Esophagus squamous epithelium (tissue), 5 donors: ENCODE data around the gene ANKRD13A. TPM values are rescaled to one million over a fixed set of nuclear protein-coding genes. Genes with fewer than 3 reads are reported as not detected.

Experiments
- DNase-seq: peaks from one replicate; lab custom pipeline; 2025; lab: John Stamatoyannopoulos, UW
- H3K27ac ChIP-seq, 4 donors: fragments of 200-600 bp; sonication (generic); one replicate each; pipeline ENCODE4 v1.5.1; 2016 to 2019; ENCODE audit warnings: mild to moderate bottlenecking in 1 of 4
- H3K27me3 ChIP-seq, 4 donors: fragments of 200-600 bp; sonication (generic); 1 replicate in 3 of 4; 2 replicates in 1 of 4; pipeline versions ENCODE4 v1.5.1 to v1.6.0; 2017 to 2021; ENCODE audit warnings: antibody characterized with exemption in 1 of 4
- H3K36me3 ChIP-seq, 3 donors: fragments of 200-600 bp; sonication (generic); one replicate each; pipeline ENCODE4 v1.5.1; 2016 to 2019
- H3K4me1 ChIP-seq, 3 donors: fragments of 200-600 bp; sonication (generic); one replicate each; pipeline ENCODE4 v1.5.1; 2017 to 2019
- H3K4me3 ChIP-seq, 4 donors: fragments of 200-600 bp; sonication (generic); 1 replicate in 3 of 4; 2 replicates in 1 of 4; pipeline ENCODE4 v1.5.1; 2016 to 2019; ENCODE audit warnings: mild to moderate bottlenecking in 2 of 4, moderate library complexity in 1 of 4
- H3K9me3 ChIP-seq, 3 donors: fragments of 200-600 bp; sonication (generic); one replicate each; pipeline ENCODE4 v1.5.1; 2016 to 2019
- POLR2A ChIP-seq, 4 donors: fragments of 450-650 bp; IDR thresholded peaks; one replicate each; pipeline ENCODE4 v1.6.1; 2017; ENCODE audit warnings: antibody characterized with exemption in 4 of 4, mild to moderate bottlenecking in 4 of 4, moderate library complexity in 3 of 4
- WGBS, 2 donors: methylation state at CpG; one replicate each; pipeline ENCODE4 v1.1.5; 2018; 5-methylcytosine and 5-hydroxymethylcytosine counted together
- intact Hi-C: fragments of 100-400 bp; cut with DNase I; formaldehyde crosslinking; loops from one replicate; pipeline ENCODE4 v1.15.0; 2022
- total RNA-seq, 4 donors: library from RNA; depleted of rRNA; stranded (reverse); fragments of >200 nt; gene quantifications; one replicate each; pipeline ENCODE4 v1.1.0, GENCODE V29; 2016
- TF ChIP-seq, protein P1 (sequence below), 6 experiments: fragments of 450-650 bp in 4 of 6; fragments of 200-600 bp in 2 of 6; sonication (generic) in 2 of 6; IDR thresholded peaks; one replicate each; pipeline ENCODE4 v1.5.1; 2016 to 2019; ENCODE audit warnings: antibody characterized with exemption in 6 of 6, mild to moderate bottlenecking in 4 of 6, moderate library complexity in 4 of 6
- donor health status: DM: yes; HTN: yes; CAD: no.

Gene ANKRD13A
- total RNA-seq, 4 donors from 2014 or later = 67.6 to 92.9 (median 72.8) TPM

DNA sequence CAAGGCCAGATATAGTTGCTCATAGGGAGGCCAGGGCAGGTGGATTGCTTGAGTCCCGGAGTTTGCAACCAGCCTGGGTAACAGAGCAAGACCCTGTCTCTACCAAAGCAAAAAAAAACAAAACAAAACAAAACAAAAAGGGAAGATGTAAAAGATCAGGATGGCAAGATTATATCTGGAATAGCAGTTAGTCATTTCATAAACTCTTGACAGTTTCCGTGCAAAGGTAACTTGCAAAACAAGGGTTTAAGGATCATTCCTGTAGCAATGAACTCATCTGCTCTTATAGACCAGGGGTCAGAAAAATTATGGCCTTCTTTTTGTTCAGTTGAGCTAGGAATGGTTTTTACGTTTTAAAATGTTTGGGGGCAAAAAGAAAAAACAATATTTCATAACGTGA, 32.7 kb upstream of the ANKRD13A start:
- H3K9me3 ChIP-seq = no peaks in the 10 kb centered on the region
- H3K27ac ChIP-seq = no peak overlapping the region
- no peak for DNase-seq
- no peak overlapping the region for H3K4me3 ChIP-seq
- intact Hi-C loops = no loop called here
- no peaks in the 10 kb centered on the region for H3K4me1 ChIP-seq
- H3K36me3 ChIP-seq = peaks cover 2 to 100% (median 8%) of the 10 kb centered on the region in 3 donors
- 80 to 93% methylated on average over 4 of the region's 4 CpGs for WGBS, 2 donors
- TF ChIP-seq, protein P1, sequence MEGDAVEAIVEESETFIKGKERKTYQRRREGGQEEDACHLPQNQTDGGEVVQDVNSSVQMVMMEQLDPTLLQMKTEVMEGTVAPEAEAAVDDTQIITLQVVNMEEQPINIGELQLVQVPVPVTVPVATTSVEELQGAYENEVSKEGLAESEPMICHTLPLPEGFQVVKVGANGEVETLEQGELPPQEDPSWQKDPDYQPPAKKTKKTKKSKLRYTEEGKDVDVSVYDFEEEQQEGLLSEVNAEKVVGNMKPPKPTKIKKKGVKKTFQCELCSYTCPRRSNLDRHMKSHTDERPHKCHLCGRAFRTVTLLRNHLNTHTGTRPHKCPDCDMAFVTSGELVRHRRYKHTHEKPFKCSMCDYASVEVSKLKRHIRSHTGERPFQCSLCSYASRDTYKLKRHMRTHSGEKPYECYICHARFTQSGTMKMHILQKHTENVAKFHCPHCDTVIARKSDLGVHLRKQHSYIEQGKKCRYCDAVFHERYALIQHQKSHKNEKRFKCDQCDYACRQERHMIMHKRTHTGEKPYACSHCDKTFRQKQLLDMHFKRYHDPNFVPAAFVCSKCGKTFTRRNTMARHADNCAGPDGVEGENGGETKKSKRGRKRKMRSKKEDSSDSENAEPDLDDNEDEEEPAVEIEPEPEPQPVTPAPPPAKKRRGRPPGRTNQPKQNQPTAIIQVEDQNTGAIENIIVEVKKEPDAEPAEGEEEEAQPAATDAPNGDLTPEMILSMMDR (IDR thresholded peaks at IDR 0.05) = no peak
- TF ChIP-seq POLR2A (IDR thresholded peaks at IDR 0.05) = no peak
- no peaks in the 10 kb centered on the region for H3K27me3 ChIP-seq

DNA sequence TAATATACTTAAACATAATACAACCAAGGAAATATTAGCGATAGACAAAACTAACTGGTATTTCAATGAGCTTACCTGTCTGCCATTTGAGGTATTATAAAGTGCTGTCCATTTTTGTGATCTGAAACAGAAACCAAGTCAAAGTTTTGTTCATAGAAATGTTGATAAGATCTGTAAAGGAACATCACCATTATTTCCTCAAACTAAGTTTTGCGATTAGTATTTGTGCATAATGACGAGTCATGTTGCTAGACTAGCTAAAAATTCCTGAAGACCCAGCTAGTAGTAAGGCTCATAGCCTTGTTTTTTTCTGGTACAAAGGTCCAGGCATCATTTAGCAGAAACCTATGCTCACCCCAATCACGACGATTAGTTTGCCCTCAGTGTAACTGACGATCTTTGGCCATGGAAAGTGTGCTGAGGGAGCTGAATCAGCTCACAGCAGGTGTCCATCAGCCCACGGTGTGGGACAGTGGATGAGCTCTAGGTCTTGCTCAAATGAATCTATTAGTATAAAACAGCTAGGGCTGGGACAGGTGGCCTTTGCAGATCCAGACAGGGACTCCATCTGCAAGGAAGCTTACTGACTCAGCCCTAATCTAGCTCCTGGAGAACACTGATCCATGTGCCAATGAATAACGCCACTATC, 31.7 kb upstream of the ANKRD13A start:
- peaks cover 4 to 100% (median 8%) of the 10 kb centered on the region in 3 donors for H3K36me3 ChIP-seq
- no peak for DNase-seq
- H3K4me1 ChIP-seq = no peaks in the 10 kb centered on the region
- no peaks in the 10 kb centered on the region for H3K9me3 ChIP-seq
- WGBS, 2 donors = 68 to 71% methylated on average over 8 of the region's 8 CpGs
- H3K27ac ChIP-seq = no peak overlapping the region
- no peaks in the 10 kb centered on the region for H3K27me3 ChIP-seq
- intact Hi-C loops = no loop called here
- no peak overlapping the region for H3K4me3 ChIP-seq
- no peak for TF ChIP-seq POLR2A (IDR thresholded peaks at IDR 0.05)
- TF ChIP-seq, protein P1 (IDR thresholded peaks at IDR 0.05) = no peak

DNA sequence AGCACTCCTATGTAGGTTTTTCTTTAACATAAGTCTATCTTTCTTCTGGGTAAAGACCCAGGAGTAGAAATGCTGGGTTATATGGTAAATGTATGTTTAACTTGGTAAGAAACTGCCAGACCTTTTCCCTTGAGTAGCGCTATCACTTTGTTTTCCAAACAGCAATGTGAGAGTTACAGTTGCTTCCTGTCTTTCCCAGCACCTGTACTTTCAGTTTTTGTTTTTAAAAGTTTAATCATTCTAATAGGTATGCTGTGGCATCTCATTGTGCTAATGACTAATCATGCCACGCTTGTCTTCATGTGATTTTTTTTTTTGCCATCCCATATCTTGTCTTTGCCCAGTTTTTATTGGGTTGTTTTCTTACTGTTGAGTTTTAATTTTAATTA, 31.2 kb upstream of the ANKRD13A start:
- no peak for TF ChIP-seq POLR2A (IDR thresholded peaks at IDR 0.05)
- TF ChIP-seq, protein P1 (IDR thresholded peaks at IDR 0.05) = no peak
- no peak overlapping the region for H3K27ac ChIP-seq
- intact Hi-C loops = no loop called here
- 66 to 72% methylated on average over 2 of the region's 2 CpGs for WGBS, 2 donors
- no peak overlapping the region for H3K4me3 ChIP-seq
- no peaks in the 10 kb centered on the region for H3K9me3 ChIP-seq
- no peaks in the 10 kb centered on the region for H3K4me1 ChIP-seq
- peaks cover 4 to 100% (median 8%) of the 10 kb centered on the region in 3 donors for H3K36me3 ChIP-seq
- no peaks in the 10 kb centered on the region for H3K27me3 ChIP-seq
- no peak for DNase-seq

DNA sequence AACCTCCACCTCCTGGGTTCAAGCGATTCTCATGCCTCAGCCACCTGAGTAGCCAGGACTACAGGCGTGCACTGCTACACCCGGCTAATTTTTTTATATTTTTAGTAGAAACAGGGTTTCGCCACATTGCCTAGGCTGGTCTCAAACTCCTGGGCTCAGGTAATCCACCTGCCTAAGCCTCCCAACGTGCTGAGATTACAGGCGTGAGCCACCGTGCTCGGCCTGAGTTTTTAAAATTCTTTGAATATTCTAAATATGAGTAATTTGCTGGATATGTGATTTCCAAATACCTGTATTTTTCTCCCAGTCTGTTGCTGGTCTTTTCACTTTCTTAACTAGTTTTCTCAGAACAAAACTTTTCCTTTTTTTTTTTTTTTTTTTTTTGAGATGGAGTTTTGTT, 30.4 kb upstream of the ANKRD13A start:
- WGBS, 2 donors = 89 to 94% methylated on average over 6 to 8 of the region's 8 CpGs

DNA sequence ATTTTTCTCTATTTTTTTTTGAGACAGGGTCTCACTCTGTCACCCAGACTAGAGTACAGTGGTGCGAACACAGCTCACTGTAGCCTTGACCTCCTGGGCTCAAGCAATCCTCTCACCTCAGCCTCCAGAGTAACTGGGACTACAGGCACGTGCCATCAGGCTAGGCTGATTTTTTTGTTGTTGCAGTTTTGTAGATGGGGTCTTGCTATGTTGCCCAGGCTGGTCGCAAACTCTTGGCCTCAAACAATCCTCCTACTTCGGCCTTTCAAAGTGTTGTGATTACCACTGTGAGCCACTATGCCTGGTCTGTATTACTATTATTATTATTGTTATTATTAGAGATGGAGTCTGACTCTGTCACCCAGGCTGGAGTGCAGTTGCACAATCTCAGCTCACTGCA, 26.4 kb upstream of the ANKRD13A start:
- H3K9me3 ChIP-seq = no peaks in the 10 kb centered on the region
- no peak for TF ChIP-seq POLR2A (IDR thresholded peaks at IDR 0.05)
- TF ChIP-seq, protein P1 (IDR thresholded peaks at IDR 0.05) = no peak
- no peak overlapping the region for H3K27ac ChIP-seq
- no peaks in the 10 kb centered on the region for H3K27me3 ChIP-seq
- peaks cover 4 to 100% (median 23%) of the 10 kb centered on the region in 3 donors for H3K36me3 ChIP-seq
- intact Hi-C loops = no loop called here
- H3K4me3 ChIP-seq = no peak overlapping the region
- 95 to 97% methylated on average over 4 of the region's 4 CpGs for WGBS, 2 donors
- no peak for DNase-seq
- H3K4me1 ChIP-seq = no peaks in the 10 kb centered on the region

More for the DNA sequence above, 30.4 kb upstream of the ANKRD13A start:
- TF ChIP-seq, protein P1 (IDR thresholded peaks at IDR 0.05) = no peak
- no peak for TF ChIP-seq POLR2A (IDR thresholded peaks at IDR 0.05)
- H3K9me3 ChIP-seq = no peaks in the 10 kb centered on the region
- intact Hi-C loops = no loop called here
- no peaks in the 10 kb centered on the region for H3K27me3 ChIP-seq
- no peak overlapping the region for H3K27ac ChIP-seq
- no peaks in the 10 kb centered on the region for H3K4me1 ChIP-seq
- no peak overlapping the region for H3K4me3 ChIP-seq
- H3K36me3 ChIP-seq = peaks cover 4 to 100% (median 8%) of the 10 kb centered on the region in 3 donors
- DNase-seq = no peak
